ENCODE measurements around the gene VWC2L.

DNA sequence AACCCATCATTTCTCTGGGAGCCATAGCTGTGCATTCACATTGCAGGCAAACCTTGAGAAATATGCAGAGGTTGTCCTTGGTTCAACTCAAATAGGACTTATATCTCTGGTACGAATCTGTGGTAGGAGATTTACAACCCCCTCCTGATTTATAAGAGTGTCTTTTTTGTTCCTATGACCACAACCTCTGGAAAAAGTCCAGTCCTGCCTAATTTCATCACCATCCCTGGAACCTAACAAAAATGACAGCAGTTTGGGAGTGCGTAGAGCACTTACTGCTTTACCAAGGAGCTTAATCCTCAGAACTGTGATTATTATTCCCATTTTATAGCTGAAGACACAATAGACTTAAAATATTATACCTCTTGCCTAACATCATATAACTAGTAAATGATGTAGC lies 66.5 kb downstream of the VWC2L start:
- no peak for TF ChIP-seq POLR2A (IDR thresholded peaks at IDR 0.05; ENCODE audit: low read depth, low read length)
- TF ChIP-seq TAF1 (IDR thresholded peaks at IDR 0.05; ENCODE audit: borderline replicate concordance, low read depth, low read length): no peak

All from GM12892 (cell line).